Ecto neural progenitor cell (in vitro differentiated cells): ENCODE measurements around the gene CCDC88B.

Experiments
- DNase-seq: peaks from one replicate; pipeline ENCODE4 v3.0.0-alpha.2; 2018; ENCODE audit warnings: low spot score

The CCDC88B gene

GRCh38 chr11:64339754-64340408, at the start of gene CCDC88B:
TSS of gene CCDC88B (plus strand) at chr11:64340204. CDS start at chr11:64340267, 63 bp downstream.
- DNase-seq = no peak

- DNase-seq = no peak
These were observed 49.4 kb upstream of the CCDC88B start for GRCh38 chr11:64290352-64291261.

GRCh38 chr11:64291262-64291751, 48.7 kb upstream of the CCDC88B start, which contains the start of gene KCNK4:
TSS of gene KCNK4 (plus strand) at chr11:64291302. CDS start at chr11:64293019, 1,717 bp downstream.
- DNase-seq = no peak

GRCh38 chr11:64291752-64292459, 48.1 kb upstream of the CCDC88B start:
- DNase-seq = no peak

GRCh38 chr11:64292460-64293254, 47.3 kb upstream of the CCDC88B start:
- no peak for DNase-seq

- DNase-seq = no peak
These were observed 45.2 kb upstream of the CCDC88B start for GRCh38 chr11:64294774-64295173.

GRCh38 chr11:64295760-64296159, 44.2 kb upstream of the CCDC88B start:
- DNase-seq = no peak

- no peak for DNase-seq
These were observed 43.8 kb upstream of the CCDC88B start for GRCh38 chr11:64296236-64296635.

GRCh38 chr11:64296830-64297698, 42.9 kb upstream of the CCDC88B start:
- no peak for DNase-seq

GRCh38 chr11:64297699-64298358, 42.2 kb upstream of the CCDC88B start:
- DNase-seq = no peak

- no peak for DNase-seq
These were observed 40.8 kb upstream of the CCDC88B start for GRCh38 chr11:64298966-64299846.

- DNase-seq = no peak
These were observed 40.0 kb upstream of the CCDC88B start, which contains the start of gene CATSPERZ for GRCh38 chr11:64299847-64300648. TSS of gene CATSPERZ (plus strand) at chr11:64300358. CDS start at chr11:64300411, 53 bp downstream.

GRCh38 chr11:64303109-64304031, 36.6 kb upstream of the CCDC88B start:
- DNase-seq = no peak

GRCh38 chr11:64304032-64304315, 36.0 kb upstream of the CCDC88B start:
- no peak for DNase-seq

- DNase-seq = peak; percentile 95
These were observed 35.5 kb upstream of the CCDC88B start for GRCh38 chr11:64304316-64305072.

GRCh38 chr11:64305075-64305690, 34.8 kb upstream of the CCDC88B start, which contains the start of gene ESRRA:
TSS of gene ESRRA (plus strand) at chr11:64305524. CDS start at chr11:64307180, 1,656 bp downstream.
- peak; percentile 100 for DNase-seq
